HG03378 (cell line): ENCODE data around the gene AMZ2.

Experiments
- ATAC-seq: cut with Tn5 transposase; IDR thresholded peaks from one replicate; pipeline ENCODE4 v1.9.1; 2021; ENCODE audit warnings: mild to moderate bottlenecking, moderate library complexity; ENCODE audit not compliant: unreplicated experiment

The AMZ2 gene

DNA sequence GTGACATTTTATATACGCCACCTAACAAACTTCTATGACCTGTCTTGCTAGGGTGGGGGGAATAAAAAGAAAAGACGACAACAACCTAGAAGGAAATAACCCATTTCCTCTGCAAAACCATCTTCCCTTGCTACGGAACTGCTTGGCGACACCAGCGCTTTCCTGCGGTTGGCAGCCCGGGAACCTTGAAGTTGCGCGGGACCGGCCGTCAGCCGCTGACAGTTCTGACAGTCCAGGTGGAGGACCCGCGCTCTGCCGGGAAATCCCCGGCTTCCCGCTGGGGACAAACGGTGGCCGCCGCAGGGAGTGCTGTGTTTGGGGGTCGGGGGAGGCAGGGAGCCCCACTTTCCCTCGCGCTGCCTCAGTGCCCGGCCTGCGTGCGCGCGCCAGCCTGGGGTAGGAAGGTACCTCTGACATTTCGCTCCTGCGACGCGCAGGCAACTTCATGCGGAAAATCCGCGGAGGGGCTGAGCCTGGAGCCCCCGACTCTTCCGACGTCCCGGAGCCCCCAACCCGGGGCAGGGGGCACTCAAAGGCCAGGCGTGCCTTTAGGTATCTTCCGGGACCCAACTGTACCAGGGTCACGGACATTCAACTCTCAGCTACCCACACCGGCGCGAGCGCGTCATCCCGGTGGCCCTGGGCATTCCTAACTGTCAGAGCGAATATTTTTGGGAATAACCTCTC is 42.6 kb downstream of the AMZ2 start:
- no peak for ATAC-seq

DNA sequence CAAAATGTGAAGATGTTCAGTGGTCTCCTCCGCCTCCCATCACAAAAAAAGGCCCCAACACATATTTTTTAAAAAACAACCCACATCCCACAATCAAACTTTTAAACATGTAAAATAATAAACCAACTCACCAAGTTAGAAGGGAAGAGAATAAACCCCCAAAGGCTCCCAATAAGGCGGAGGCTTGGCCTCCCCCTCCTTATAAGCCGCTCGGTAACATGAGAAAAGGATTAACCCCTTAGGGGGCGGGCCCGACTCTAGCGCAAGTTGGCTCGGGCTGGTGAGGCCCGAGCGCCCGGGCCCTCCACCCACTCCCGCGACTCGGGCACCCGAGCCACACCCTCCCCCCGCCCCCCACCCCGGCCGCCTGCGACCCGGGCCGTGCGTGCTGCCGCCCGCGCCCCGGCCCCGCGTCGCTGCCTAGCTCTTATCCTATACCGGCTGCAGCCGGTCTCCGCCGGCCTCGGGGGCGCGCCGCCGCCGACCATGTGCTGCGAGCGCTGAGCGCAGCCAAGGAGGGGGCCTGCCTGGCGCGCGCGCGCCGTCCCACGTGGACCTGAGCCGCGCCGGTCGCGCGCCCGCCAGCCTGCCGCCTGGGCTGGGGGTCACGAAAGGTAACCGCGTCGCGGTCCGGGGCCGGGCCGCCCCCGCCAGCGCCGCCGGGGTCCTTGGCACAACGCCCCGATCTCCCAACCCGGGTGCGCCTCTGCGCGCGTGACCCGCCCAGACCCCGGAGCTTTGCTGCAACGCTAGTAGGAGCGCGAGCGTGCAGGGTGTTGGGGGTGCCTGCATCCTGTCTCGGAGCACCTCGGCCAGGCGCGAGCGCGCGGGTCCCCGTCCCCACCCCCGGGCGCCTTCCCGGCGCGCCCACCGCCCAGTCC is 43.4 kb downstream of the AMZ2 start, which contains the start of the genes ARSG and SLC16A6:
ARSG (plus strand) TSS at position 541 of the 881 bp plus-strand sequence. CDS start 15,999 bp downstream, outside the sequence.
SLC16A6 (minus strand) TSS at position 173 of the 881 bp plus-strand sequence. CDS start 12,807 bp downstream, outside the sequence.
- peak; percentile 26 for ATAC-seq

DNA sequence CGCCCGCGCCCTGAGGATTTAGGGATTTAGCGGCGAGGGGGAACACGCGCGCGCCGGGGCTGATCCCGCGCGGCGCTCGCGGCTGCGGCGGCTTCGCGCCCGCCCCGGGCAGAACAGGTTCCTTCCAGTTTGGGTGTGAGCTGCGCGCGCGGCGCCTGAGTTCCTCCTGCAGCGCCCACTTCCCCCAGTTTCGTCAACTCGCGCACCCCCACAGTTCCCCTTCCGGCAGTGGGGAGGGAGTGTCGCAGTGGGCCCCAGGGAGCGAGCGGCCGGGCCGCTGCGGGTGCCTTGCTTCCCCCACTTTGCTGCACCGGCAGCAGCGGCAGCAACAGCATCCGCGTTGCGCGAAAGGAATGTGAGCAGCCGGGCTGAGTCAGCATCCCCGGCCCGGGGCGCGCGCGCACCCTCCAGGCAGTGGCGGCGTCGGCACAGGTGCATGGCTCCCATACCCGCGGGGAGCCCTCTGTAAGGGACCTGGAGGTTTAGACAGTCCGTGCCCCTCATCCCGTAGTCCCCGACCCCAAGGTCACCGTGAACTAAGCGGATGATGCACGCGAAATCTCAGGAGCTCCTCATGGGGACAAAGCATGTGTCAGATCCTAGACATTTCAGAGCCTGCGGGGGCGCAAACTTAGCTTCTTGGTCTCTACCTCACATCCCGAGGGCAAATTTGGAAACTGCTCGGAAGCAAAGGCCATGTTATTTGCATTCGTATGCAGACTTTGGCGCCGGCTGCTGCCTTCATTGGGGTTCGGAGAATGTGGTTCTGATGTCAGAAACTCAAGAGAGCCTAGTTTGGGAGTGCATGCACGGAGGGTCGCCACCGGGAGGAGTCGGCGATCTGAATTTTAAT is 44.2 kb downstream of the AMZ2 start:
- peak; percentile 47 for ATAC-seq

DNA sequence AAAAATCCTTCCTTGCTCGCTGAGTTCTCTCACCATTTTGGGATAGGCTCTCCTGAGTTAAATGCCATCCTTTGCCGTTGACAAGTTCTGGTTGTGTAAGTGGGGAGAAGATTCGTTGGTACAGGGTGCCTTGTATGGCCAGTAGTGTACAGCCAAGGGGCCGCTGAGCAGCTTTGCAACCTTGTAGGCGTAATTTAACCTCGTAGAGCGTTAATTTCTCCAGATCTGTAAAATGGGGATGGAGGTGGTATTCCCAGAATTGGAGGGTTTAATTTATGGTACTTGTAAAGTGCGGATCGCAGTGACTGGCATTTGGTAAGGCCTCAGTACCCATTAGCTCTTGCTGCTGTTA is 44.8 kb downstream of the AMZ2 start:
- no peak for ATAC-seq

DNA sequence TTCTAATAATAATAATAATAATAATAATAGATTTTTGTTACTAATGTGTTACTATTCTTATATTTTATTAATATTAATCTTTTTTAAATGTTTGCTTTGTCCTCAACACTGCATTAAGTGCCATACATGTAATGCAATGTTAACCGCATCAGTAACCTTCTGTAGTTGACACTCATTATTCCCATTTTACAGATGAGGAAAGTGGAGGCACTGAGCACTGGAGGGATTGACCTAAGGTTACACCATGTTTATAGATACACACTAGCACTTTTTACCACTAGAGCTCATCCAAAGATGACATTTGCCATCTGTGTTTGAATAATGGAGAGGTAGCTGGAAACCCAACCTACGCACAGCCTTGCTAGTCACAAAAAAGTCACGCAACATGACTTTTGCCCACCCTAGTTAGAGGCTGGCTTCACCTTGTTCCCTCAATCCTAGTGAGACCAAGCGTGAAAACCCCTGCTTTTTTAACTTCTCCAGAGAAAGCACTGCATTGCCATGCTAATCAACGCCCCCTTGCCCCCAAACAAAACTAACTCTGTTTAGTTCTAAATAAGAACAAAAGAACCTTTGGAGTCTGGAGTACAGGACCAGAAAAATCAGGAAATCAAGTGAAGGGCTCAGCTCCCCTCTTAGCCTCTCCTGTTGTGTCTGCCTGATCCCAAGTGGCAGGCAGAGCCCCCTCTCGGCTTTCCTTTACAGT is 45.8 kb downstream of the AMZ2 start:
- no peak for ATAC-seq

DNA sequence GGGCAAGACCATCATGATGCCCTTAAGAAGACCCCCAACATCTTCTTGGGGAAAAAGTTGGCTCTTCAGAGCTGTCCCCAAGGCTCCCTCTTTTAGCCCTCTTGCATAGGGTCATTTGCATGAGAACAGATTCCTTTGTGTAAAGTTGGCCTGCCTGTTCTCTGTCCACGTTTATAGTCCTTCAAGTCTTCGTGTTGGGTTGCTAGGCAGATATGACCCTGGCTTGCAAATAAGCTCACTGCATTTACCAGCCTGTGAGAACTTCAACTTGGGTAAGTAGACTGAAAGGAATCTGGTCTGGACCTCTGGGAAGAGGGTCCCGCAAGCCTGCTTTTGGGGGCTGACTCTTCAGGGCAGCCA is 46.3 kb downstream of the AMZ2 start:
- ATAC-seq, result no peak

DNA sequence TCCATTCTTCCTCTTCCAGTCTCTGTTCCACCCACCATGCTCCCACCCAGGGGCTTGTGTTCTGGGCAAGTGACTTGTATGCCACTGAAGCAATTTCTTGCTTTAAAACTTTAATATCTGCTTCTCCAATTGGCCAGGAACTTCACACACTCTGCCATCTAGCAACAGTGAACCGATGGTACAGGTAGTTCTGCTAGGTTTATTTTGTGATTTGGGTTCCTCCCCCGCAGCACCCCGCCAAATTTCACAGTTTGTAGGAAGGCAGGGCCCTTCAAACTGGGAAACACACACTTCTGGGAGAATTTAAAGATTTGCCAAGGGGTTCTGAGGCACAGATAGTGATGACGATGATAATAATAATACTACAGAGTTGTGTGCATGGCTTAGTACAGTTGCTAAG is 46.8 kb downstream of the AMZ2 start:
- no peak for ATAC-seq

DNA sequence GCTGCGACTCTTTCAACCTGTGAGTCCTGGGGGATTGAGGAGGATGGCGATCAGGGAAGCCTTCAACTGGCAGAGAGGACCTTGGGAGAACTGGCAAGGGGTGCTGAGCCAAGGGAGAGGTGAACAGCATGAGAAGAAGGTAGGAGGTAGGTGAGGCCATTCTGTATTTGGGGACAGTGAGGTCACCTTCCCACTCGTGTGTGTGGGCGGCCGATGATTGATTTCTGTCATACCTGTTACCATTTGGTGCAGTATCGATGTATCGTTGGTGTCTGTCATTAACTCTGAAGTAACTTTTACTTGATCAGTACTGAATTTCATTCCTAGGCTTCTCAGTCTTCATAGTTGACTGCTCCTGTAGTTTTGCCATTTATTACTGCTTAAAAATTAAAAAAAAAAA is 47.2 kb downstream of the AMZ2 start:
- no peak for ATAC-seq

DNA sequence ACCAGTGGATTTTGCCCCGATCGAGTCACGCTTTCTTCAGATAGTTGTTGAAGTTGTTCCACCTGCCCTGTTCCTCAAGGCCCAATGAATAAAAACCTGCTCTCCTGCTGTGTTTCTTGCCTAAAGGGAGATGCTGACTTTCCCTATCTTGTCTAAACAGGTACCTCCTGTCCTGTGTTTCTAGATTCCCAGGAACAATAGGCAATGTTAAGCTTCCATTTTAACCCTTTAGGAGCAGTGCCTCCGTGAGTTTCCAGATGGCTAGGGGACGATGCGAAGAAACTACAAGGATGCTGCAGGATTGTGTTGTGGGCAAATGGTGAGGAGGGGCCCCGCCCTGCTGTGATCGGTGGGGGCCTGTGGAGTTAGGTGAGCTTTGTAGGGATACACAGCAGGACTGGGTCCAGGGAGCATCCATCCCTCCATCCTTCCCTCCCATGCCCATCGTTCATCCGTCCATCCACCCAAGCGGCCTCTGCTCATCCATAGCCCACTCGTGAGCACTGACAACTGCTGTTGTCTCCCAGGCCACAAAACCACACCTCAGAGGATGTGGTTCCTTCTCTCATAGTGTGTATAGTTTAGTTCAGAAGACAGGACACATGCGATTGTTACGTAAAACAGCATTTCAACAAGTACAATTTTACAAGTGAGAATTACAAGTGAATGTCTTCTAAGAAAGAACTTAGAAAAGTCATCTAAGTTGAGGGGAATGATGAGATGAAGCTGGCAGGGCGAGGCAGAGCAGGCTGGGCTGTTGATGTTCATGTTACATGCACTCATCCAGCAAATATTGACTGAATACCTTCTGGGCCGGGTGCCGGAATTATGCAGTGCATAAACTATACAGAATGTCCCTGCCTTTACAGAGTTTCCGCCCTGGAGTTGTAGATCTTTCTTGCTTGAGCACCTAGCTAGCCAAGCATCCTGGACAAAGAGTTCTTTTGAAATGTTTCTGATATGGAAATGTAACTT is 48.7 kb downstream of the AMZ2 start:
- no peak for ATAC-seq

DNA sequence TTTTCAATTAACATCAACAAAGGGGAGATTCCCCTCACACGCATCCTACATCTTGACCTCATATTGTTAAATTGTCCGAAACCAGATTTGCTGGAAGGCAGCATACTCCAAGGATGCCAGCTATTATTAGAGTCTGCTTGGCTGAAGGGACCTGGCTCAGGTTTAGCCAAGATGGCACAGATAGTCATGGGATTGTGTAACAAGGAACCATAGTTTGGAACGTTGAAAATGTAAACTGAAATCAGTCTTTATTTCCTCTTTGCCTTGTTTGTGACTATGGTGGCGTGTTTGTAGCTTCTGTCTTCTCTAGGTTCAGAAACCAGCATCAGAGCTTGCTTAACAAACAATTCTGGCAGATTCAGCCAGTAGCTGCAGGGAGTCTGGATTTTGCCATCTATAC is 49.4 kb downstream of the AMZ2 start:
- ATAC-seq, result no peak

DNA sequence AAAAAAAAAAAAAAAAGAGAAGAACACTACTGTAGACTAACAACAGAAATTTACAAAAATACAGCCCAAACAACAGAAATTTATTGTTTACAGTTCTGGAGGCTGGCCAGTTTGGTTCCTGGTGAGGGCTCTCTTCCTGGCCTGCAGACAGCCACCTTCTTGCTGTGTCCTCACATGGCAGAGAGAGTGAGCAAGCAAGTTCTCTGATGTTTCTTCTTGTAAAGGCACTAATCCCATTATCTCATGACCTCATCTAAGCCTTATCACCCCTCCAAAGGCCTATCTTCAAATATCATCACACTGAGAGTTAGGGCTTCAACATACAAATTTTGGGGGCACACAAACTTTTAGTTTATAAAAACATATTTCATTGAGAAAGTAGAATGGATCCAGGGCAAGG is 50.8 kb downstream of the AMZ2 start:
- no peak for ATAC-seq

DNA sequence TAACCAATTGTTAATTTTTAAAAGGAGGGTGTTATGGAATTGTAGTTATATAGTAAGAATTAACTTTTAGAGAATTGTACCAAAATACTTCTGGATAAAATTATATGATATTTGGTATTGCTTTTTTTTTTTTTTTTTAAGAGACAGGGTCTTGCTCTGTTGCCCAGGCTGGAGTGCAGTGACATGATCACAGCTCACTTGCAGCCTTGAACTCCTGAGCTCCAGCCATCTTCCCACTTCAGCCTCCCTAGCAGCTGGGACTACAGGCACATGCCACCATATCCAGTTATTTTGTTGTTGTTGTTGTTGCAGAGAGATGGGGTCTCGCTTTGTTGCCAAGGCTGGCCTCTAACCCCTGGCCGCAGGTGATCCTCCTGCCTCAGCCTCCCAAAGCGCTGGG is 52.0 kb downstream of the AMZ2 start:
- ATAC-seq, result no peak

DNA sequence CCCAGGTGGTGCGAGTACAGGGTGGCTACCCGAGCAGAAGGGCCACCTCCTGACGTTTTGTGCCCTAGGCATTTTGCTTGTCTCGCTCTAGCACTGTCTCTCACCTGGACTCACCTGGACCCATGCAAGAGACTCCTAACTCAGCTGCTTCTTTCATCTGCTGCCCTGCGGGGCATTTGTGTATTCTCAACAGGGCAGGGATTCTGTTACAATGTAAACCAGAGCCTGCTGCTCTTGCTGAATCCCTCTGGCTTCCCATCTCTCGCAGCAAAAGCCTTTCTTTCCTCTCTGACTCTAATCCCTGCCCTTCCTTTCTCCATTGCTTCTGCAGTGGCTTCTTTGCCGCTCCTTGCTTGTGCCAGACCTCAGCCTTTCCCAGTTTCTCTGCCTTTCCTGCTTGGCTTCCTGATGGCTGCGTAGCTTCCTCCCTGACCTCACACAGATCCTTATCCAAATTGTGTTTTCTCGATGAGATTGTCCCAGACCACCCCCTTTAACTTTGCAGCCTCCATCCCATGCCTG is 53.7 kb downstream of the AMZ2 start:
- ATAC-seq, result no peak

DNA sequence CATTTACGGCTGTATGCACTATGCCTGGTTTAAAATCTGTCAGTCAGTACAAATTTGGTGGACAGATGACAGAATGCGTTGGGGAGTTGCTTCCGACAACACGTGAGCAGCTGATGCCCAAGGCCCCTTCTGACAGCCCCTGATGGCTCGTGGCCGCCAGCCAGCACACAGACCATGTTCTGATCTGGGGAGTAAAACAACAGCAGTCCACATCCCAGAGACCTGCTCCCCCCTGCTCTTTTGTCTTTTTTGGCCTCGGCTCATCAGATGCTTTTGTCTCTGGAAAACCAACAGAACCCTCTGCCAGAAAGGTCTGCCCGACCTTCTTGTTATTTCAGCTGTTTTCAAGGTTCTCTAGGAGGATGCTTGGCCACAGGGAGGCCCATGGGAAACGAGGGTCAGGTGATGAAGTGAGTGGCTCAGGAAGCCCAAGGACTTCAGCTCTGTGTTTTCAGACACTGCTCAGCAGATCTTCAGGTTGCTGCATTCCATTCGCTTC is 54.3 kb downstream of the AMZ2 start:
- ATAC-seq, result no peak

DNA sequence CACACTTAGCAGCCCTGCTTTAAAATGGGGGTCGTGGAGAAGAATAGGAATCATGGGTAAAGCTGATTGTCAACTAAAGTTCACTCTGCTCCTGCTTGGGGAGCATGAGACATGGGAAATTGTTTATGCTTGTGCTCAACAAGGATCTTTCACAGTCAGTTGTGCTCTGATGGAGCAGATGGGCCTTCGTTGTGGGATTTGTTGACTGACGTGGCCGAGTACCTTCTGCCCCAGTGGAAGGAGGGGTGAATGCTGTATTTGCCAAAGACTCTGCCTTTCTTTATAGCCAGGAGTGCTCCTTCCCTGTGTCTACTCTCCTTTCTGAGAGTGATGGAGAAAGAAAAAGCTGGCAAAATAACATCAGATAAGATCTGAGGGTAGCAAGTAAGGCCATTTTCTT is 54.8 kb downstream of the AMZ2 start:
- no peak for ATAC-seq

DNA sequence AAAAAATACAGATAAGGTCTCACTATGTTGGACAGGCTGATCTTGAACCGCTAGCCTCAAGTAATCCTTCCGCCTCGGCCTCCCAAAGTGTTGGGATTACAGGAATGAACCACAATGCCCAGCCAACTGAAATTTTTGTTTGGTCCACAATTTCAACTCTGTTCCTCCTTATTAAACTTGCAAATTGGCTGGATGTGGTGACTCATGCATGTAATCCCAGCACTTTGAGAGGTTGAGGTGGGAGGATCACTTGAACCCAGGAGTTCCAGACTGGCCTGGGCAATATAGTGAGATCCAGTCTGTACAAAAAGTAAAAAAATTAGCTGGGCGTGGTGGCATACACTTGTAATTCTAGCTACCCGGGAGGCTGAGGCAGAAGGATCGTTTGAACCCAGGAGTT is 56.9 kb downstream of the AMZ2 start:
- no peak for ATAC-seq

DNA sequence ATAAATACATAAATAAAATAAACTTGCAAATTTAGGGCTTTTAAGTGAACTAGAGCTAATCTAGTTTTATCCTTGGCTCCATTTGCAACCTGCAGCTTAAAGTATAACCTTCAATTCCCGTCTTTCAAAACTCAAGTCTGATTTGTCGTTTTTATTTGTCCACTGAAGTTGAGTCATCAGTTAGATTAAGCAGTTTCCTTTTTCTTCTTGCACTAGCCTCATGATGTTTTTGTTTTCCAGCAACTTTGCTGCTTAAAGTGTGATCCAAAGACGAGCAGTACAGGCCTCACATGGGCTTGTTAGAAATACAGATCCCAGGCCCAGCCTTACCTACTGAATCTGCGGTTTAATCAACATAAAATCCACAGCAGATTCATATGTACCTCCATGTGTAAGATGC is 57.3 kb downstream of the AMZ2 start:
- no peak for ATAC-seq
